Stimulated activated CD8-positive, alpha-beta memory T cell treated with anti-CD3 and anti-CD28 coated beads, Interleukin-12 subunit alpha, Interleukin-12 subunit beta, amount 100 ng/mL, for 4 hours (primary cell): Measurements from ENCODE around the gene CHRNA5.

ENCODE experiments used
- DNase-seq: peaks from one replicate; pipeline ENCODE4 v3.0.0-alpha.2; 2020; ENCODE audit warnings: low read depth

Gene CHRNA5

DNA sequence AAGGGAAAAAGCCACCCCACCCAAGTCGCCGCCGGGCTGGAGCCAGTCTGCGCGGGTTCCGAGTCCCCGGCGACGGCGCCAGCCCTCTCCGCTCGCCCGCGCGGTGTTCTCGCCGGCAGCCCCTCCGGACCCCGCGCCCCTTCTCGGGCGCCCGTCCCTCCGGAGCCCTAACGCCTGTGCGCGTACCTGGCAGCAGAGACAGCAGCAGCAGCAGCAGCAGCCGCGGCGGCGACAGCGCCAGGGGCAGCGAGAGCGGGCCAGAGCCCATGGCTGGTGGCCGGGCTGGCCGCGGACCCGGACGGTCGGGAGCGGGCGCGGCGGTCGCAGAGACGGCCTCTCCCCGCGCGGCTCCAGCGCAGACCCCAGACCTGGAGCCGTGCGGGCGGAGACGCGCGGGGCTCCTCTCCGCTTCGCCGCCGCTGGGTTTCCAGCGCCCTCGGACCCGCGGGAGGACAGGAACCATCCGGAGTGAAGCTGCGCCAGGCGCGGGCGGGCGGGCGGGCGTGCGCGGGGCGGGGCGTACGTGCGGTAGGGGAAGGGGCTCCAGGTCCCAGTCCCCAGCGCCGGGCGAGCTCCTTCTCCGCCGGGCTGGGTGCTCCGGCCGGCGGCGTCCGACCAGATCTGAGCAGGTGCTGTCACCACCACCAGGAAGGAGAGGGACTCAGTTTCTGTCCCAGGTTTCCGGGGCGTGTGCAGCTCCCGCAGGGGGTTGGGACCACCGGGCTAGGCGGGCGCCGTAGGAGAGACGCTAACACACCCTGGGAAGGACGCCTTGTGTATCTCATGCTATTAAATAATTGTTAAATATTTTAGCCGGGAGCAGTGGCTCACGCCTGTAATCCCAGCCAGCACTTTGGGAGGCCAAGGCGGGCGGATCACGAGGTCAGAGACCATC is 55.5 kb downstream of the CHRNA5 start, which contains the start of gene CHRNA3:
CHRNA3 (minus strand) TSS at position 470 of the 895 bp plus-strand sequence; CDS start at position 268, 202 bp downstream.
- no peak for DNase-seq

DNA sequence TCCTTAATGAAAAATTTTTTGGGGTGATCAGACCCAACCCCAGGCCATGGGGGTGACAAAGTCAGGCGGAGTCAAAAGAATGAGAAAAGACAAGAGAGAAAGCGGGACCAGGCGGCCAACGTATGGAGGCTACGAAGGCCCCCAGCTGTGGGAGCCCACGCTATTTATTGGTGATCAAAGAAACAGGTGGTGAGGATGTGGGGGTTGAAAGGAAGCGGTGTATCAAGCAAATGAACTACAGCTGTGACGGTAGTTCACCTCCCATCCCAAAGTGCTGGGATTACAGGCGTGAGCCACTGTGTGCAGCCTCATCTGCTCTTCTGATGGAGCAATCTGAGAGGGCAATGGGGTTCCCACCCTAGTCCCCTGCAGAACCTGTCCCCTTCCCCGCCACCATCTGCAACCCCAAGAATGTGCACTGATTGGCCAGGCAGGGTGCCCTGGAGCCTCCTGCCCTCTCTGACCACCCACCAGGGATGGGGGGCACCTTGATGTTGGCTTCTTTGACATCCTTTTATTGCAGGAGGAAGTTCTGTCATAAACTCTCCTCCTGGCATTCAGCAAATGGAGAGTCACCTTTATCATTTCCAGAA is 56.6 kb downstream of the CHRNA5 start:
- DNase-seq: no peak

DNA sequence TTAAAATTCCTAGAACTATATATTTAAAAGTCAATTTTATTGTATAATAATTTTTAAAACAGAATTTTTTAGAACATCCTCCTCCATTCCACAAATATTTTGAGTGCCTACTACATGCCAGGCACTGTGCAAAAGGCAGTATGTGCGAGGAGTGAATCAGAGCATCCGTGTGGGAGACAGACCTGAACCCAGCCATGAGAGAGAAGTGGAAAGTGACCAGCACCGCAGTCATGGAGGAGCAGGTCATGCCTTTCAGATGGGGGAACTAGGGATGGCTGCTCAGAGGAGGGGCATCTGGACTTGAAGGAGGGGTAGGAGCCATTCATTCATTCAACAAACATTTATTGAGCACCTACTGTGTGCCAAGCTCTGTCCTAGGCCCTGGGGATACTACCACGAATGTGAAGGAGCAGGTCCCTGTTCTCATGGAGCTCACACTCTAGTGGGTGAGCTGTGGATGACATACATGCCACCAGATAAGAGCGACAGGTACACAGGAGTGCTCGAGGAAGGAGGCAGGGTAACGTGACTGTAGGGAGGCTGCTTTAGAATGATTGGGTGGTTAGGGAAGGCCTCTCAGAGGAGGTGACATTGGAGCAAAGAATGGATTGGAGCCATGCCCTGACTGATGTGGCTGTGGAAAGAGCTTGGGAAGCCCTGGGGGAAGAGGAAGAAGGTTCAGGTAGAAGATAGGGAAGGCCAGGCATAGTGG is 58.6 kb downstream of the CHRNA5 start:
- no peak for DNase-seq

DNA sequence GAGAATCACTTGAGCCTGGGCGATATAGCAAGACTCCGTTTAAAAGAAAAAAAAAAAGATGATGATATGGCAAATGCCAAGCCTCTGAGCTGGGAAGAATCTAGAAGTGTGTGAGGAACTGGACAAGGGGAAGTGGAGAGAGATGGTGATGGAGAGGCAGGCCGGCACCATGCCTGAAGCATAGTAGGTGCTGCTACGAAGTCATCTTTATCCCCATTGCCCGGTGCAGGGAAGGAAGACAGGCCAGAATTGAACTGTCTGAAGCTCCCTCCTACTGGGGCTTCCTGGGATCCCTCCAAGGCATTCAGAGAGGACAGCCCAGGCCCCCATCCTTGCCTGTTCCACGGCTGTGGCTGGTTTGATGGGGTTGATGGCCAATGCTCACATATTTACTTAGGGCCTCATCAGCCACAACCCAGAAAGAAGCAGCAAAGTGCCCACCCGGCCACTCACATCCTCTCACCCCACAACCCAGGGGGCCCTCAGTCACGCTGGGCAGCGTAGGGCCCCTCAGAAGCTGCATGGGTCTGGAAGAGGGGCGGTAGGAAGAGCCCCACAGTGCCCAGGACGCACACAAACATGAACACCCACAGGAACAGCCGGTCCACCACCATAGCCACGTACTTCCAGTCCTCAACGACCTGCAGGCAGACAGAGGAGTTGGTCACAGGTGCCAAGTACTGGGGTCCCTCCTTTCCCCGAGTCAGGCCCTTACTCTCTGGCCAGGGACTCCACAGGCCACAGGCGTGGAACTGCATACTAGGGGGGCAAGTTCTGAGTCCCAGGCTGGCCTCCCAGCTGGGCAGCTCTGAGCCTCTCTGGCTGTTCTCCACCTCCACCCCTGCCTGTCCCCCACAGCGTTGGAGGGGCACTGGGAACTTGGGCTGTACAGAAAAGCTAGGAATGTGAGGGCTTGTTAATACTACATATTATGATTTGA is 59.6 kb downstream of the CHRNA5 start:
- no peak for DNase-seq

DNA sequence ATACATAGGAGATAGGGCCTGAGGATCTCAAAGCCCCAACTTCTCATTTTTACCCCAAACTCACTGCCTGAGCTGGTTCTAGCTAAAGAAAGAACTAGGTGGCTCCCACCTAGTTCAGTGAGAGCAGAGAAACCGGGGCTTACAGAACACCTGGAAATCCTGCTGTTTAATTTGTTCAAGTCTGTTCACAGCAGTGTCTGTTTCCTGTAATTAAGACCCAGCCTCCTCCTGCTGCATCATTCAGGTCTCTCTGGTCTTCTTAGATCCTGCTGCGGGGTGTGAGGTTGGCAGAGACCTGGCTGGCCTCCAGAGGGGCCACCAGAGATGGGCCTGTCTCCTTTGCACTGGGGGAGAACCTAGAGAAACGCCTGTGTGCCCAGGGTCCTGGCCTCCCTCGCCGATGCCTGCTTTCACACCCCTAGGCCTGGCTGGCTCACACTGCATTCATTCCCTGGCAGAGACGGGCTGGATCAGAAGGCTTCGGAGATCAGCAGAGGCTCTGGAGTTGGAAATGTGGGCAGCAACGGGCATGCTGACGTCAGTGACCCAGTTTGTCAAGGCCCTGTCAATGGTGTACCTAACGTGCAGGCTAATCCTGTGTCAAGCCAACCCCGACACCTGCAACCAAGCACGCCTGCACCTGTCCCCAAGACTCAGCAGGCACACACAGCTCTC is 60.4 kb downstream of the CHRNA5 start:
- no peak for DNase-seq

DNA sequence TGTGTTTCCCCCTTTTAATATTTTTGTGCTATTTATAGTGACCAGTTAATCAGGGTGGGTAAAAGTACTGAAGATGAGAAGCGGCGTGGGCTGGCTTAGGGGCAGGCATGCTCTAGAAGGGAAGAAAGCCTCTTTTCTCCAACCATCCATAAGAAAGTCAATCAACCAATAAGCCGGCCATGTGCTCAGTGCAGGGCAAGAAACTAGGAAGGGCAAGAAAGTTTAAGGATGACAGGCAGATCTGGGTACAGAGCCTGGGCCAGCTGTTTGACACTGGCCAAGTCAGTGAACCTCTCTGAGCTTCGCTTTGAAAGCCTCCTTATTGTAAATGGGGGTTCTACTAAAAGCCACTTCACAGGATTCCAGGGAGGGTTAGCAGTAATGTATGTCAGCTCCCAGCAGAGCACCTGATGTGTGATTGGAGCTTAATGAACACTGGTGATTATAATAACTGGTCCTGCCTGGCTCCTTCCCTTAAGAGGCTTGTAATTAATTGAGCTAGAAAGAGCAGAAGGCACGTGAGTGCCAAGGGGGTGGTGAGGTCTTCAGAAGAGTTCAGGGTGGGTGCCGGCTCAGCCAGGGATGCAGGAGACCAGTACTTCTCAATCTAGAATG is 61.2 kb downstream of the CHRNA5 start:
- DNase-seq: no peak

GRCh38 chr15:78627348-78627747 is 62.0 kb downstream of the CHRNA5 start:
- DNase-seq: no peak

DNA sequence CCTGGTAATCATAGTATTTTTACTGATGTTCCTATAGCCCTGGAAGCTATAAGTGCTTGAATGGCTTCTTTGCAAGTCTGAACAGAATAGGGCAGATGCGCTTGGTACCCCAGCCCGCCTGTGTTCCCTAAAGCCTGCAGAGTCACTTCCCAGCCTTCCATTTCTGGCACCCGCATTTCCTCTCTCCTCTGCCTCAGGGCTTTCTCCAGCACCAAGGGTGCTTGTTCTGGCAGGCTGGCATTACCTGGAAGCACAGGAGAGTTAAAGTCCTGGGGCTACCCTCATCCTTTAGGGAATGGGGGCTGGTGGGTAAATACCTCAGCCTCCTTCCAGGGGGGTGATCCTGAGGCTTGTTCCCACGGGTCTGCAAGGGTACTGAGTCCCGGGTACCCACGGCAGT is 62.9 kb downstream of the CHRNA5 start:
- DNase-seq: no peak

GRCh38 chr15:78629031-78629715 is 63.9 kb downstream of the CHRNA5 start:
- no peak for DNase-seq

DNA sequence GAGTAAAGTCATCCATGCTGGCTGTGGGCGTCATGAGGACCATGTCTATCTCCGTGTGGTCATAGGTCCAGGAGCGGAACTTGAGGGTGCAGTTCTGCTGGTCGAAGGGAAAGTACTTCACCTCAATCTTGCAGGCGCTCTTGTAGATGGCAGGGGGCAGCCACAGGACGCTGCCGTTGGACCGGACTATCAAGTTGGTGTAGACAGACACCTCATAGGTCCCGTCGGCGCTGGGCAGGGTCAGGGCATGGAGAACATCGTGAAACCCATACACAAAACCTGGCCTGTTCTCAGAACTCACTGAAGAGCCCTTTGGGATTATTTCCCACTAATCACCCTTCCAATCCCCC is 64.4 kb downstream of the CHRNA5 start:
- DNase-seq: no peak

DNA sequence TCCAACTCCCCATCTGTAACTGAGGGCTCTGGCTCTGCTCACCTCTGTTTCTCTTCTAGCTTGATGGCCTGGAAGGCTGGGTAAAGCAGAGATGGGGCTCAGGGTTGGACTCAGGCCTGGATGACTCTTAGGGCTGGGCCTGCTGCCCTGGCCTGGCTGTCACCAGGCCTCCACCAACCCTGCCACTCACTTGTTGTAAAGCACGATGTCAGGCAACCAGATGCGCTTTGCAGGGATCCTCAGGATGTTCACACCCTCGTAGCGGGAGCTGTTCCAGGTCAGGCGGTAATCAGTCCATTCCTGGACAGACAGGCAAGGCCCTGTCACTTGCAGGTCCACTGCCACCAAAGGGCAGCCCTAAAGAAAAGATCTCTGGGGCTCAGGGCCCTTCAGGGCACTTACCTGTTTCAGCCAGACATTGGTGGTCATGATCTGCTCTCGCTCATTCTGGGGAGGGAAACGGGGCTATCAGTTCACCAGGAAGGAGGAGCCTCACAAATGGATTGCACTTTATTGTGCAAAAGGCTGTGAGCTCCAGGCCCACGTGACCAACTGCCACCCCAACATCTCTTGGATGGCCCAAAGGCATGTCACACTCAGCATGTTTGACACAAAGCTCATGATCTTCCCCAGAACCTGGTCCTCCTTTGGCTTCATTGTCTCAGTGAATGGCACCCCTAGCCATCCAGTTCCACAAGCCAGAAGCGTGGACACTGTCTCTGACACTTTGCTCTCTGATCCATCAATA is 65.7 kb downstream of the CHRNA5 start:
- DNase-seq: no peak

GRCh38 chr15:78633348-78633747 is 68.0 kb downstream of the CHRNA5 start:
- no peak for DNase-seq

- DNase-seq: no peak
These were observed 69.2 kb downstream of the CHRNA5 start for GRCh38 chr15:78634210-78635145.

DNA sequence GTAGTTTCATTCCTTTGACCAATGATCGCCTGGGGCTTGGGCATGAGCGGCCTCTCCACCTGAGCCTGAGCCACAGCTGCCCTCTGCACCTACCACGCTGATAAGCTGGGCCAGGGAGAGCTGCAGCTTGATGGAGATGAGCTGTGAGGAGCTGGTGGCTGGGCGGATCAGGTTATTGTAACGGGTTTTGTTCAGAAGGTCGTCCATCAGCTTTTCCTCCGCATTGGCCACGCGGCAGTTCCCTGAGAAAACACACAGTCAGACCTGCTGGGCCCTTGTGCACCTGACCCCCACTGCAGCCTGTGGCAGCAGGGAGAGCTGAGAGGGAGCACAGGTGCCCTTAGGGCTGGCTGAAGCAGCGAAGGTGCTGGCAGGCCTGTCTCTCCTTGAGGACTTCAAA is 70.0 kb downstream of the CHRNA5 start:
- DNase-seq: no peak

- DNase-seq: no peak
These were observed 71.1 kb downstream of the CHRNA5 start for GRCh38 chr15:78636378-78636859.

DNA sequence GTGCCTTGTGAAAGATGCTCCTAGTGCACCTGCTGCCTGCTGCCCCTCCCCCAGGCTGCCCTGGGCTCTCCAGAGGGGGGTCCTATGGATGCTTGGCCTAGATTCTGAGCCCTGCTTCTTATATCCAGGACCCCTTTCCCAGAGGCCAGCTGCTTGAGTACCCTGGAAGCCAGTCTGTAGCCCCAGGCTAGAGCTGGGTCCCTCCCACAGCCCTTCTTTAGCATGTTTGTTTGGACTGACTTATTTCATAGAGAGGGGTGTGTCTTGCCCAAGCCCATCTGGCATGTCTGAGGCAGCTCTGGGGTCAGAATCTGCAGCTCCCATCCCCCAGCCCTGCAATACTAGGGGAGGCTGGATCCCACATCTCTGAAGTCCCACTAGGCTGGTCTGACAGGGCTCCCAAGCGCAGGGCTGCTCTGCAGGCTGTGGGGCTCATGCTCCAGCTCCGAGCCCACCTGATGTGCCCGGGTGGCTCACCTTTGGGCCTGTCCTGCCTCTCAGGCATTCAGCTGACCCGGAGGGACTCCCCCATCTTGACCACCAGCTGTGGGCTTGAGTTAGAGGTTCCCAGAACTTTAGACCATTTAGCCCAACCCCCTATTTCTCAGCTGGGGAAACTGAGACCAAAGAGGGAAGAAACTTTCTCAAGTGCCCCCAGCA is 72.6 kb downstream of the CHRNA5 start:
- no peak for DNase-seq

DNA sequence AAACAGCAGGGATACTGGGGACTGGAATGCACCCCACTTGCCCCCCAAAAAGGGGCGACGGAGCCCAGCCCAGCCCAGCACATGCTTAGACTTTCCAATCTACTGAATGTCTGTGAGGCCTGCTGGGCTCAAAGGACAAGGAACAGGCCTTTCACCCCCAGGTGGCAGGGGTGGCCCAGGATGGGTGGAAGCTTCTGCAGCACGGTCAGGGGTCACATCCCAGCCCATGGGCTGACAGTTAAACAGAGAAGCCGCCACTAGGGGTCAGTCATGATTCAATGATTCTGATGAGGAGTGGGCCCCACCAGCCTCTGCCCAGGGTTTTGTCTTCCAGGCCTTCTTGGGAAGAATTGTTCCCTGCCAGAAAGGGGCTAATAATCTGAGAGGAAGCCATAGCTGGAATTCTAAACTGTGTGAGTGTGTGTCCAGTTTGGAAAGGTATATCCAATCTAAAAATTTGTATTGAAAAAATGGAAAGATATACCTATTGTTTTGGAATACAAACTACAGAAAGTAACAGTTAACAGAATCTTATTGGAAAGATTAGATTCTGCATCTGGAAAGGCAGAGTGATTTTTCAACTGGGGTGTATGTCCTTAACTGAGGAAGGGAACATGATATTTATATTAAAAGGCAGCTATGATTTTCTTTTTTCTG is 73.5 kb downstream of the CHRNA5 start:
- DNase-seq: no peak
